Measurements from ENCODE around the gene ALDH3A1.

The ALDH3A1 gene

GRCh38 chr17:19762515-19762961, 14.4 kb upstream of the ALDH3A1 start:
- Histone ChIP-seq H3K4me3 (no peak overlapping the region), H3K27ac (no peak overlapping the region)

- Histone ChIP-seq H3K27ac (no peak overlapping the region), H3K4me3 (no peak overlapping the region)
These were observed 12.6 kb upstream of the ALDH3A1 start for GRCh38 chr17:19760746-19761145.

GRCh38 chr17:19759568-19760549, 11.8 kb upstream of the ALDH3A1 start:
- no peak overlapping the region for H3K4me3 ChIP-seq
- no peak overlapping the region for H3K27ac ChIP-seq

- H3K4me3 ChIP-seq, result no peak overlapping the region
- no peak overlapping the region for H3K27ac ChIP-seq
These were observed 9.6 kb upstream of the ALDH3A1 start for GRCh38 chr17:19757536-19758180.

- Histone ChIP-seq H3K4me3 (no peak overlapping the region), H3K27ac (no peak overlapping the region)
These were observed 8.4 kb upstream of the ALDH3A1 start for GRCh38 chr17:19756546-19756945.

GRCh38 chr17:19755821-19756510, 7.9 kb upstream of the ALDH3A1 start:
- Histone ChIP-seq H3K27ac (no peak overlapping the region), H3K4me3 (no peak overlapping the region)

- Histone ChIP-seq H3K27ac (no peak overlapping the region), H3K4me3 (no peak overlapping the region)
These were observed 7.3 kb upstream of the ALDH3A1 start for GRCh38 chr17:19755392-19755791.

- Histone ChIP-seq H3K4me3 (no peak overlapping the region), H3K27ac (peak overlapping the region in 17 of 21 experiments; percentile 23 to 87 (median 77))
These were observed 5.8 kb upstream of the ALDH3A1 start for GRCh38 chr17:19753661-19754463.

- no peak overlapping the region for H3K4me3 ChIP-seq
- peak overlapping the region in 20 of 21 experiments; percentile 28 to 87 (median 76) for H3K27ac ChIP-seq
These were observed 5.0 kb upstream of the ALDH3A1 start for GRCh38 chr17:19753051-19753509.

GRCh38 chr17:19752216-19753050, 4.3 kb upstream of the ALDH3A1 start:
- H3K4me3 ChIP-seq, result no peak overlapping the region
- peak overlapping the region in 20 of 21 experiments; percentile 28 to 87 (median 76) for H3K27ac ChIP-seq

GRCh38 chr17:19750835-19751234, 2.7 kb upstream of the ALDH3A1 start:
- peak overlapping the region in 9 of 21 experiments; percentile 3 to 85 (median 26) for H3K27ac ChIP-seq
- no peak overlapping the region for H3K4me3 ChIP-seq

GRCh38 chr17:19750020-19750572, 2.0 kb upstream of the ALDH3A1 start:
- Histone ChIP-seq H3K4me3 (no peak overlapping the region), H3K27ac (peak overlapping the region in 11 of 21 experiments; percentile 2 to 85 (median 39))

GRCh38 chr17:19748807-19749193, 702 bp upstream of the ALDH3A1 start:
- peak overlapping the region in 15 of 21 experiments; percentile 22 to 90 (median 69) for H3K27ac ChIP-seq
- no peak overlapping the region for H3K4me3 ChIP-seq

- H3K4me3 ChIP-seq, result peak overlapping the region in 3 of 7 experiments; percentile 5 to 23 (median 13)
- H3K27ac ChIP-seq, result peak overlapping the region in 16 of 21 experiments; percentile 4 to 90 (median 72)
These were observed 859 bp downstream of the ALDH3A1 start for GRCh38 chr17:19747159-19747719.

- Histone ChIP-seq H3K4me3 (no peak overlapping the region), H3K27ac (peak overlapping the region in 5 of 21 experiments; percentile 76 to 93 (median 88))
These were observed 1.6 kb downstream of the ALDH3A1 start for GRCh38 chr17:19746517-19746916.

- peak overlapping the region; percentile 31 to 47 (median 38) for H3K4me3 ChIP-seq
- peak overlapping the region in 20 of 21 experiments; percentile 14 to 93 (median 79) for H3K27ac ChIP-seq
These were observed 3.0 kb downstream of the ALDH3A1 start for GRCh38 chr17:19744922-19745757.
